GM13976 (cell line): Measurements from ENCODE around the gene BCL11A.

Experiments used
- DNase-seq: peaks from one replicate; pipeline ENCODE4 v3.0.0; 2012; ENCODE audit warnings: low spot score
- CTCF ChIP-seq: IDR thresholded peaks from 2 replicates; pipeline ENCODE4 v1.5.1; 2012; ENCODE audit warnings: borderline replicate concordance, mild to moderate bottlenecking; ENCODE audit not compliant: insufficient read depth; ENCODE audit errors: extremely low read depth, missing control alignments, control extremely low read depth
- in situ Hi-C: fragments of 300-500 bp; cut with MboI; formaldehyde crosslinking; loops from one replicate; pipeline ENCODE4 v1.12.0; 2022; ENCODE audit warnings: low sequenced_read_pairs, mixed read lengths, inconsistent platforms; ENCODE audit not compliant: unreplicated experiment

Gene BCL11A

GRCh38 chr2:60441800-60442199 is 111.7 kb downstream of the BCL11A start:
- no peak for DNase-seq
- TF ChIP-seq CTCF, result no peak
- in situ Hi-C loops, result no loop called here

- no peak for TF ChIP-seq CTCF
- DNase-seq, result no peak
- in situ Hi-C loops, result no loop called here
Measured at GRCh38 chr2:60440767-60441163, 112.7 kb downstream of the BCL11A start.

GRCh38 chr2:60440079-60440766 is 113.2 kb downstream of the BCL11A start:
- DNase-seq, result no peak
- TF ChIP-seq CTCF, result no peak
- in situ Hi-C loops, result no loop called here

DNA sequence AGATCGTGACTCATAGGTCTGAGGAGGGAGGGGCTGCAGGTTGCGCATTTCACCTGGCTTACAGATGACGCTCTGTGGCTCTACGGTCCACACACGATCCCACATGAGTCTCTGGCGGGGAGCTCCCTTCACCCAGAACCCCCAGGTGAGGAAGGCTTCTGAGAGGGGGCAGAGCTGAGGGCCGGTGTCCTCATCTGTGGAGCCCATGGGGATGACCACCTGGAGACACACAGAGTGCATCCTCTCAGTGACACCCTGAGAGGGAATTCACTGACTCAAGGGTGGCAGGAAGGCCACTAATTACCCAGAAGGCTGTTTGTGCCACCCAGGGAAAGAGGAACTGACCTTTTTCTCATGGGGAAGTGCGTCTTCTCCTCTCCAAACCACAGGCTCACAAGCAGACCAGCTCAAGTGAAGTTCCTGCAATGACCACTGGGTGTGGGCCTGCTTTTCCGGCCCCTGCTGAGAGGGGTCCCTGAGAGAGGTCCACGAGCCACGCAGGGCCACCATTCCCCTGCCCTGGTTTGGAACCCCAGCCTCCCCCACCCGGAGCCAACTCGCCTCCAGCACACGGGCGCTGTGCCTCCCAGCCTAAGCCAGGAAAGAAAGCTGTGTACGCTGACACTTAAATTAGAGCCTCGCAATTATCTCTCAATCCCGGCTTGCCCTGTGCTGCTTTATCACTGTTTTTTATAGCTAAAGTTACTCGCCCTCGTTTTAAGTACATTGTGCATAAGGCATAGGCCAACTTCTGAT is 114.1 kb downstream of the BCL11A start:
- TF ChIP-seq CTCF, result peak; percentile 64
- in situ Hi-C loops, result no loop called here
- DNase-seq, result peak; percentile 87

DNA sequence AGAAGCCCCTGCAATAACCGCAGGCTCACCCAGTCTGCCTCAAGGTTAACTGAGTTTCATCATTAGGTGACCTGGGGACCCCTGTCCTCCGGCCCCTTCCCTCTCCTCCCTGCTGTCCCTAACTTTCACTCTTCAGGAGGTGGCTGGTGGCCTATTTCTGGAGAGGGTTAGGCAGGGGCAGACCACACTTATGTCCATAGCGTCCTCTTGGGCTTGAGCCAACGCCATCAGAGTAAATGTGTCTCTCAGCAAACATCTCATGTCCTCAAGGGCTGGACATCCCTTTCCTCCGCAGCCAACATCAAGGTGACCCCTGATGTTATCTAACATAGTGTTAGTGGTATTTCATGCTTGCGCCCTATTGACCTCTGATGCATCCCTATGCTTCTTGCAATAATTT is 114.8 kb downstream of the BCL11A start:
- no peak for DNase-seq
- in situ Hi-C loops, result no loop called here
- TF ChIP-seq CTCF, result no peak

DNA sequence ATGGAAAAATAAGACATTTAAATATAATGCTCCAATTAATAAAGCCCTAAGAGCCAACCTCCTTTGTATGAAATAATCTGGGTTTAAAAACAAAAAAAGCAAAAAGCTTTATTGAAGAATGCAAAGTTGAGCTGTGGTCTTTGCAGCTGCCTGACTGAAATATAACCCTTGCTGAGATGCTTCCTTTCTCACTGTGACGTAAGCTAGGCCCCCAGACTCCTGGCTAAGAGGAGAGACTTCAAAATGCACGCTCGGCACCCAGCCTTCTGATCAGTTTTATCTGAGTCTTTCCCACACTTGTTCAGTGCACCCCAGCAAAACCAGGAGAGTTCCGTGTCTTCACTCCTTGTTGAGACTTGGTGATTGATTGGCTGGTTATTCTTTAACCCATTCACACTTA is 115.3 kb downstream of the BCL11A start:
- no peak for TF ChIP-seq CTCF
- DNase-seq, result no peak
- in situ Hi-C loops, result no loop called here
